A673 (cell line): Measurements from ENCODE around the gene SCAP. TPM values are rescaled to one million over a fixed set of nuclear protein-coding genes. Genes with fewer than 3 reads are reported as not detected.

Experiments used
- BruUV-seq: library from RNA; stranded (reverse); fragments of 400-500 nt; replicated peaks from 2 replicates; lab custom pipeline; 2021; lab: Mats Ljungman, UMichigan
- CTCF ChIA-PET: fragments of 300-600 bp; sonication (Branson Sonifier 250); formaldehyde crosslinking; loops from one replicate; lab custom pipeline; 2022; ENCODE audit warnings: antibody characterized with exemption; lab: Charles Lee
- POLR2A ChIA-PET: fragments of 300-600 bp; sonication (Branson Sonifier 250); formaldehyde crosslinking; loops from one replicate; lab custom pipeline; 2022; ENCODE audit warnings: antibody characterized with exemption; ENCODE audit not compliant: low non-redundant PET; lab: Charles Lee
- DNase-seq: peaks from one replicate; pipeline ENCODE4 v3.0.0-alpha.2; 2015; ENCODE audit warnings: low spot score
- H3K27ac ChIP-seq: fragments of 200-600 bp; sonication (generic); 2 replicates; pipeline ENCODE4 v1.5.1; 2016; ENCODE audit warnings: mixed run types, low read depth, mild to moderate bottlenecking, mixed read lengths, antibody characterized with exemption, low read length; ENCODE audit not compliant: poor library complexity, severe bottlenecking
- H3K27me3 ChIP-seq: fragments of 200-600 bp; sonication (generic); replicated peaks from 2 replicates; pipeline ENCODE4 v1.6.1; 2017; ENCODE audit warnings: mixed run types, low read depth, mild to moderate bottlenecking, mixed read lengths, antibody characterized with exemption, low read length; ENCODE audit not compliant: insufficient read depth, poor library complexity
- H3K36me3 ChIP-seq: fragments of 200-600 bp; sonication (generic); 2 replicates; pipeline ENCODE4 v1.6.1; 2016; ENCODE audit warnings: mixed run types, mild to moderate bottlenecking, mixed read lengths, antibody characterized with exemption, low read length; ENCODE audit not compliant: insufficient read depth, poor library complexity, severe bottlenecking
- H3K4me1 ChIP-seq: fragments of 200-600 bp; sonication (generic); 2 replicates; pipeline ENCODE4 v1.6.1; 2017; ENCODE audit warnings: mixed run types, mild to moderate bottlenecking, mixed read lengths, antibody characterized with exemption, low read length; ENCODE audit not compliant: insufficient read depth, poor library complexity, severe bottlenecking
- H3K4me3 ChIP-seq: fragments of 200-600 bp; sonication (generic); 2 replicates; pipeline ENCODE4 v1.5.1; 2016; ENCODE audit warnings: low read depth, mixed run types, mild to moderate bottlenecking, mixed read lengths, low read length; ENCODE audit not compliant: poor library complexity, severe bottlenecking
- H3K9me3 ChIP-seq: fragments of 200-600 bp; sonication (generic); 2 replicates; pipeline ENCODE4 v1.6.1; 2016; ENCODE audit warnings: mixed run types, low read depth, mild to moderate bottlenecking, mixed read lengths, antibody characterized with exemption, low read length; ENCODE audit not compliant: poor library complexity, severe bottlenecking
- CTCF ChIP-seq: fragments of 300-800, 200-600 bp; sonication (generic); conservative IDR thresholded peaks from 2 replicates; pipeline ENCODE4 v1.5.1; 2017; ENCODE audit warnings: low read depth, mild to moderate bottlenecking, antibody characterized with exemption, low read length, moderate library complexity, mixed read lengths
- EZH2 ChIP-seq: fragments of 200-600 bp; sonication (generic); IDR thresholded peaks from 2 replicates; pipeline ENCODE4 v1.6.1; 2017; ENCODE audit warnings: borderline replicate concordance, low read depth, mild to moderate bottlenecking, mixed read lengths, antibody characterized with exemption, low read length; ENCODE audit not compliant: poor library complexity, severe bottlenecking
- intact Hi-C: fragments of 100-400 bp; cut with micrococcal nuclease; formaldehyde crosslinking; loops from one replicate; pipeline ENCODE4 v1.10.0; 2022; ENCODE audit not compliant: unreplicated experiment
- total RNA-seq: library from RNA; stranded (reverse); gene quantifications from 2 replicates; pipeline ENCODE4 v1.2.3, GENCODE V29; 2021

Gene SCAP
- total RNA-seq, 1 experiment from 2014 or later = 43.4 TPM

- H3K36me3 ChIP-seq = no peaks in the 10 kb centered on the region
- CTCF ChIA-PET = no interaction called here
- no peak overlapping the region for H3K4me3 ChIP-seq
- H3K4me1 ChIP-seq = no peaks in the 10 kb centered on the region
- no peak for DNase-seq
- POLR2A ChIA-PET = no interaction called here
- no peaks in the 10 kb centered on the region for H3K27me3 ChIP-seq
- intact Hi-C loops = no loop called here
- BruUV-seq = no TSS peak
- H3K9me3 ChIP-seq = no peaks in the 10 kb centered on the region
- no peak overlapping the region for H3K27ac ChIP-seq
- no peak for TF ChIP-seq CTCF
- no peak for TF ChIP-seq EZH2
Observed at GRCh38 chr3:47491777-47492176, 16.0 kb upstream of the SCAP start.

- Histone ChIP-seq H3K4me3 (no peak overlapping the region), H3K27me3 (no peaks in the 10 kb centered on the region), H3K27ac (no peak overlapping the region), H3K4me1 (no peaks in the 10 kb centered on the region), H3K36me3 (no peaks in the 10 kb centered on the region), H3K9me3 (no peaks in the 10 kb centered on the region)
- ChIA-PET CTCF (no interaction called here), POLR2A (no interaction called here)
- no peak for TF ChIP-seq CTCF
- no peak for TF ChIP-seq EZH2
- intact Hi-C loops = no loop called here
- no TSS peak for BruUV-seq
- no peak for DNase-seq
Observed at GRCh38 chr3:47491186-47491585, 15.4 kb upstream of the SCAP start.

GRCh38 chr3:47487265-47487664 is 11.5 kb upstream of the SCAP start:
- no peak overlapping the region for H3K4me3 ChIP-seq
- no peak overlapping the region for H3K27ac ChIP-seq
- POLR2A ChIA-PET = no interaction called here
- CTCF ChIA-PET = no interaction called here
- DNase-seq = no peak
- BruUV-seq = no TSS peak
- no peaks in the 10 kb centered on the region for H3K36me3 ChIP-seq
- no peak for TF ChIP-seq CTCF
- TF ChIP-seq EZH2 = no peak
- H3K4me1 ChIP-seq = no peaks in the 10 kb centered on the region
- no peaks in the 10 kb centered on the region for H3K27me3 ChIP-seq
- H3K9me3 ChIP-seq = no peaks in the 10 kb centered on the region
- intact Hi-C loops = no loop called here
